GM12878 (cell line): ENCODE data around the gene TBATA.

Experiments used
- EP300 ChIP-seq, 2 experiments: fragments of 150-350 bp in 1 of 2; IDR thresholded peaks; 2 replicates each; pipeline ENCODE4 v1.6.1; 2011 to 2012; ENCODE audit warnings: low read depth in 2 of 2, low read length in 2 of 2, borderline replicate concordance in 1 of 2, improper control_type of control experiment in 1 of 2, inconsistent platforms in 1 of 2; ENCODE audit not compliant: control insufficient read depth in 1 of 2
- TF ChIP-seq, protein P1 (sequence below), 3 experiments: IDR thresholded peaks in 2 of 3; conservative IDR thresholded peaks in 1 of 3; 2 replicates each; pipeline ENCODE4 v1.5.1; 2011; ENCODE audit warnings: low read depth in 3 of 3, low read length in 3 of 3, mild to moderate bottlenecking in 3 of 3, control low read depth in 2 of 3, moderate library complexity in 2 of 3, inconsistent platforms in 1 of 3, mixed read lengths in 1 of 3; ENCODE audit not compliant: control insufficient read depth in 2 of 3, insufficient read depth in 1 of 3; ENCODE audit errors: extremely low read depth in 1 of 3

DNA sequence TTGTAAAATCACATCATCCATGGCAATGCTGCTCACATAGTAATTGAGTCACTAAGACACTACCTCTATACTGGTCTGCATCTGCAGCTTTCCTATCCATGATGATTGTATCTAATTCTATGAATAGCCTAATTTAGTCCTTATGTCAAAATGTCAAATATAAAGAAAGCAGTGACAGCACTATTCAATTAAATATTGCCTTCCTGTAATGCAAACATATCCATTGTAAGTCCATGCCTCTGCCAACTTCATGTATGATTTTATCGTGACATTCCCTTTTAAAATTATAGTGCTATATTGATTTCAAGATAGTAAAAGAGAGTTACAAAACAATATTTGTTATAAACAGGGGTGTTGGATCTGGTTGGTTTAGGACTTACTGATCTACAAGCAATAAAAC is 25.8 kb upstream of the TBATA start:
- TF ChIP-seq, protein P1, sequence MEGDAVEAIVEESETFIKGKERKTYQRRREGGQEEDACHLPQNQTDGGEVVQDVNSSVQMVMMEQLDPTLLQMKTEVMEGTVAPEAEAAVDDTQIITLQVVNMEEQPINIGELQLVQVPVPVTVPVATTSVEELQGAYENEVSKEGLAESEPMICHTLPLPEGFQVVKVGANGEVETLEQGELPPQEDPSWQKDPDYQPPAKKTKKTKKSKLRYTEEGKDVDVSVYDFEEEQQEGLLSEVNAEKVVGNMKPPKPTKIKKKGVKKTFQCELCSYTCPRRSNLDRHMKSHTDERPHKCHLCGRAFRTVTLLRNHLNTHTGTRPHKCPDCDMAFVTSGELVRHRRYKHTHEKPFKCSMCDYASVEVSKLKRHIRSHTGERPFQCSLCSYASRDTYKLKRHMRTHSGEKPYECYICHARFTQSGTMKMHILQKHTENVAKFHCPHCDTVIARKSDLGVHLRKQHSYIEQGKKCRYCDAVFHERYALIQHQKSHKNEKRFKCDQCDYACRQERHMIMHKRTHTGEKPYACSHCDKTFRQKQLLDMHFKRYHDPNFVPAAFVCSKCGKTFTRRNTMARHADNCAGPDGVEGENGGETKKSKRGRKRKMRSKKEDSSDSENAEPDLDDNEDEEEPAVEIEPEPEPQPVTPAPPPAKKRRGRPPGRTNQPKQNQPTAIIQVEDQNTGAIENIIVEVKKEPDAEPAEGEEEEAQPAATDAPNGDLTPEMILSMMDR (IDR thresholded peaks at IDR 0.05 in 2 of 3, conservative IDR thresholded peaks at IDR 0.05 in 1 of 3; ENCODE audit: control insufficient read depth in 2 of 3, extremely low read depth in 1 of 3, insufficient read depth in 1 of 3, low read depth in 3 of 3, low read length in 3 of 3), result no peak
- TF ChIP-seq EP300 (IDR thresholded peaks at IDR 0.05; ENCODE audit: borderline replicate concordance in 1 of 2, control insufficient read depth in 1 of 2, low read depth in 2 of 2, low read length in 2 of 2), result no peak
